ENCODE data around the gene SUFU.

DNA sequence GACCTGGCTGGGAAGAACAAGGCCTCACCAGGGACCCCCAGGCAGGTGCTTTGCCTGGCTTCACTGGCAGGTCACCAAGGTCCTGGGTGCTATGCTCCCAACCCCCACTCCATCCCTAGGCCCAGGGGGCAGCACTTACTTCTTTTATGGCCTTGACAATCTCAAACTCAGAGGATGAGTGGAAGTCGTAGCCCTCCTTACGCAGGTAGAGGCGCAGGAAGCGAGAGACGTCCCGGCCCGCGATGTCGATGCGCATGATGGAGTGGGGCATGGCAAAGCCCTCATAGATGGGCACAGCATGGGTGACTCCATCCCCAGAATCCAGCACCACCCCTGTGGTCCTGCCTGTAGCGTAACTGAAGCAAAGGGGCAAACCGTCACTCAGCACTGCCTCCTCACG lies 19.8 kb upstream of the SUFU start:
- TF ChIP-seq, protein P1, sequence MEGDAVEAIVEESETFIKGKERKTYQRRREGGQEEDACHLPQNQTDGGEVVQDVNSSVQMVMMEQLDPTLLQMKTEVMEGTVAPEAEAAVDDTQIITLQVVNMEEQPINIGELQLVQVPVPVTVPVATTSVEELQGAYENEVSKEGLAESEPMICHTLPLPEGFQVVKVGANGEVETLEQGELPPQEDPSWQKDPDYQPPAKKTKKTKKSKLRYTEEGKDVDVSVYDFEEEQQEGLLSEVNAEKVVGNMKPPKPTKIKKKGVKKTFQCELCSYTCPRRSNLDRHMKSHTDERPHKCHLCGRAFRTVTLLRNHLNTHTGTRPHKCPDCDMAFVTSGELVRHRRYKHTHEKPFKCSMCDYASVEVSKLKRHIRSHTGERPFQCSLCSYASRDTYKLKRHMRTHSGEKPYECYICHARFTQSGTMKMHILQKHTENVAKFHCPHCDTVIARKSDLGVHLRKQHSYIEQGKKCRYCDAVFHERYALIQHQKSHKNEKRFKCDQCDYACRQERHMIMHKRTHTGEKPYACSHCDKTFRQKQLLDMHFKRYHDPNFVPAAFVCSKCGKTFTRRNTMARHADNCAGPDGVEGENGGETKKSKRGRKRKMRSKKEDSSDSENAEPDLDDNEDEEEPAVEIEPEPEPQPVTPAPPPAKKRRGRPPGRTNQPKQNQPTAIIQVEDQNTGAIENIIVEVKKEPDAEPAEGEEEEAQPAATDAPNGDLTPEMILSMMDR (IDR thresholded peaks at IDR 0.05), result no peak
- TF ChIP-seq POLR2A (IDR thresholded peaks at IDR 0.05), result no peak
- no peak for TF ChIP-seq EP300 (IDR thresholded peaks at IDR 0.05)
